MM.1S (cell line): Measurements from ENCODE around the gene DNAJA1.

Experiments used
- EZH2 ChIP-seq: fragments of 300-600 bp; sonication (generic); optimal IDR thresholded peaks from 2 replicates; pipeline ENCODE3; 2017; ENCODE audit warnings: low read depth, mild to moderate bottlenecking, antibody characterized with exemption, low read length, mixed read lengths
- EZH2phosphoT487 ChIP-seq: fragments of 300-600 bp; sonication (generic); IDR thresholded peaks from 2 replicates; pipeline ENCODE4 v1.6.1; 2018; ENCODE audit warnings: antibody characterized with exemption, low read length
- TF ChIP-seq, protein P1 (sequence below): fragments of 300-600 bp; sonication (generic); IDR thresholded peaks from 2 replicates; pipeline ENCODE4 v1.5.1; 2016; ENCODE audit warnings: antibody characterized with exemption, low read length, mixed read lengths

GRCh38 chr9:33011831-33012230 is 13.2 kb upstream of the DNAJA1 start:
- TF ChIP-seq, protein P1, sequence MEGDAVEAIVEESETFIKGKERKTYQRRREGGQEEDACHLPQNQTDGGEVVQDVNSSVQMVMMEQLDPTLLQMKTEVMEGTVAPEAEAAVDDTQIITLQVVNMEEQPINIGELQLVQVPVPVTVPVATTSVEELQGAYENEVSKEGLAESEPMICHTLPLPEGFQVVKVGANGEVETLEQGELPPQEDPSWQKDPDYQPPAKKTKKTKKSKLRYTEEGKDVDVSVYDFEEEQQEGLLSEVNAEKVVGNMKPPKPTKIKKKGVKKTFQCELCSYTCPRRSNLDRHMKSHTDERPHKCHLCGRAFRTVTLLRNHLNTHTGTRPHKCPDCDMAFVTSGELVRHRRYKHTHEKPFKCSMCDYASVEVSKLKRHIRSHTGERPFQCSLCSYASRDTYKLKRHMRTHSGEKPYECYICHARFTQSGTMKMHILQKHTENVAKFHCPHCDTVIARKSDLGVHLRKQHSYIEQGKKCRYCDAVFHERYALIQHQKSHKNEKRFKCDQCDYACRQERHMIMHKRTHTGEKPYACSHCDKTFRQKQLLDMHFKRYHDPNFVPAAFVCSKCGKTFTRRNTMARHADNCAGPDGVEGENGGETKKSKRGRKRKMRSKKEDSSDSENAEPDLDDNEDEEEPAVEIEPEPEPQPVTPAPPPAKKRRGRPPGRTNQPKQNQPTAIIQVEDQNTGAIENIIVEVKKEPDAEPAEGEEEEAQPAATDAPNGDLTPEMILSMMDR: no peak
- TF ChIP-seq EZH2 (no peak), EZH2phosphoT487 (no peak)
